WTC11 (cell line): Measurements from ENCODE around the gene EXOSC1. TPM values are rescaled to one million over a fixed set of nuclear protein-coding genes. Genes with fewer than 3 reads are reported as not detected.
"Not testable (repeated sequence)": the region's sequence is repeated elsewhere in the genome, so short reads cannot be mapped to it uniquely, and the experiment has no call there.

Experiments
- ATAC-seq: fragments of 200-7000 bp; cut with Tn5 transposase; 2 replicates; pipeline ENCODE4 v1.10.0; 2021; ENCODE audit warnings: mild to moderate bottlenecking, moderate library complexity
- CTCF ChIA-PET: fragments of 300-600 bp; sonication (Branson Sonifier 250); formaldehyde crosslinking; loops from one replicate; lab custom pipeline; 2021; ENCODE audit warnings: antibody characterized with exemption; lab: Charles Lee
- POLR2A ChIA-PET: fragments of 350-600 bp; sonication (Branson Sonifier 250); formaldehyde crosslinking; loops from one replicate; lab custom pipeline; 2021; ENCODE audit warnings: antibody characterized with exemption; lab: Charles Lee
- DNase-seq: peaks from one replicate; pipeline ENCODE4 v3.0.0; 2021; ENCODE audit warnings: low spot score
- H3K27ac Mint-ChIP-seq: 2 replicates; pipeline ENCODE4 v1.8.0; 2021; ENCODE audit warnings: mixed read lengths
- H3K27me3 Mint-ChIP-seq: 2 replicates; pipeline ENCODE4 v1.8.0; 2021; ENCODE audit warnings: low read depth, mild to moderate bottlenecking, moderate library complexity, mixed read lengths
- H3K36me3 Mint-ChIP-seq: 2 replicates; pipeline ENCODE4 v1.8.0; 2021; ENCODE audit warnings: mixed read lengths
- H3K4me1 Mint-ChIP-seq: 2 replicates; pipeline ENCODE4 v1.8.0; 2022; ENCODE audit warnings: mixed read lengths
- H3K4me3 Mint-ChIP-seq: 2 replicates; pipeline ENCODE4 v1.8.0; 2021; ENCODE audit warnings: mild to moderate bottlenecking, moderate library complexity, mixed read lengths
- H3K9me3 Mint-ChIP-seq: 2 replicates; pipeline ENCODE4 v1.8.0; 2021; ENCODE audit warnings: mixed read lengths
- MYBL2 ChIP-seq: sonication (generic); formaldehyde crosslinking; IDR thresholded peaks from 2 replicates; pipeline ENCODE4 v1.8.1; 2023; ENCODE audit warnings: mild to moderate bottlenecking, moderate library complexity, missing genetic modification reagents
- NFATC4 ChIP-seq: fragments of 250-450 bp; sonication (Bioruptor Pico); IDR thresholded peaks from 2 replicates; pipeline ENCODE4 v1.9.0; 2021; ENCODE audit warnings: mild to moderate bottlenecking
- OVOL2 ChIP-seq: fragments of 250-450 bp; sonication (Bioruptor Pico); IDR thresholded peaks from 2 replicates; pipeline ENCODE4 v1.9.0; 2021; ENCODE audit warnings: mild to moderate bottlenecking, borderline replicate concordance
- ZNF138 ChIP-seq: sonication (generic); formaldehyde crosslinking; conservative IDR thresholded peaks from 2 replicates; pipeline ENCODE4 v1.8.1; 2022; ENCODE audit warnings: mild to moderate bottlenecking, moderate library complexity, missing genetic modification reagents
- ZNF317 ChIP-seq: sonication (generic); formaldehyde crosslinking; IDR thresholded peaks from 2 replicates; pipeline ENCODE4 v1.8.1; 2023; ENCODE audit warnings: low read depth, mild to moderate bottlenecking, moderate library complexity, missing genetic modification reagents, borderline replicate concordance
- ZNF396 ChIP-seq: fragments of 250-450 bp; sonication (Bioruptor Pico); IDR thresholded peaks from 2 replicates; pipeline ENCODE4 v1.8.0; 2021; ENCODE audit warnings: mild to moderate bottlenecking, moderate library complexity, borderline replicate concordance
- total RNA-seq: library from RNA; stranded (reverse); gene quantifications from 3 replicates; pipeline ENCODE4 v1.2.3, GENCODE V29; 2021
- TF ChIP-seq, protein P1 (sequence below): fragments of 250-450 bp; sonication (Bioruptor Pico); IDR thresholded peaks from 2 replicates; pipeline ENCODE4 v1.9.0; 2021; ENCODE audit warnings: mild to moderate bottlenecking, borderline replicate concordance
- TF ChIP-seq, protein P2 (sequence below): sonication (generic); formaldehyde crosslinking; IDR thresholded peaks from 2 replicates; pipeline ENCODE4 v1.8.0; 2022; ENCODE audit warnings: mild to moderate bottlenecking, missing genetic modification reagents
- TF ChIP-seq, protein P3 (sequence below): sonication (generic); formaldehyde crosslinking; IDR thresholded peaks from 2 replicates; pipeline ENCODE4 v1.8.1; 2023; ENCODE audit warnings: mild to moderate bottlenecking, missing genetic modification reagents, moderate library complexity
- TF ChIP-seq, protein P4 (sequence below): sonication (generic); formaldehyde crosslinking; IDR thresholded peaks from 2 replicates; pipeline ENCODE4 v1.8.1; 2022; ENCODE audit warnings: low read depth, missing genetic modification reagents, borderline replicate concordance
- TF ChIP-seq, protein P5 (sequence below): sonication (generic); formaldehyde crosslinking; conservative IDR thresholded peaks from 2 replicates; pipeline ENCODE4 v1.8.1; 2022; ENCODE audit warnings: mild to moderate bottlenecking, missing genetic modification reagents

Gene EXOSC1
- total RNA-seq, 1 experiment from 2014 or later: 53.7 TPM

DNA sequence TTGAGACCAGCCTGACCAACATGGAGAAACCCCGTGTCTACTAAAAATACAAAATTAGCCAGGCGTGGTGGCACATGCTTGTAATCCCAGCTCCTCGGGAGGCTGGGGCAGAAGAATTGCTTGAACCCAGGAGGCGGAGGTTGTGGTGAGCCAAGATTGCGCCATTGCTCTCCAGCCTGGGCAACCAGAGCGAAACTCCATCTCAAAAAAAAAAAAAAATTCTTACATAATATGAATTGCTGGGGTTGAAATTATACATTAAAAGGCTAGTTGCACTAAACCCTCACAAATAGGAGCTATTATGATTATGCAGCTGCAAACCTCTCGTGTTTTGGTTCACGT lies 22.1 kb downstream of the EXOSC1 start:
- Mint-ChIP-seq H3K4me1 (peaks cover 23% of the 10 kb centered on the region), H3K27ac (peak overlapping the region; percentile 43), H3K36me3 (peaks cover 17% of the 10 kb centered on the region)
- CTCF ChIA-PET: interaction anchor here (0.8 to 1.7 kb wide), 4 partner anchors 11 to 23 kb away, joined by 3 to 11 read pairs (median 4); partner anchors contain the start of gene RRP12
- H3K9me3 Mint-ChIP-seq, H3K27me3 Mint-ChIP-seq, H3K4me3 Mint-ChIP-seq, POLR2A ChIA-PET, ATAC-seq, DNase-seq: not testable (repeated sequence)

DNA sequence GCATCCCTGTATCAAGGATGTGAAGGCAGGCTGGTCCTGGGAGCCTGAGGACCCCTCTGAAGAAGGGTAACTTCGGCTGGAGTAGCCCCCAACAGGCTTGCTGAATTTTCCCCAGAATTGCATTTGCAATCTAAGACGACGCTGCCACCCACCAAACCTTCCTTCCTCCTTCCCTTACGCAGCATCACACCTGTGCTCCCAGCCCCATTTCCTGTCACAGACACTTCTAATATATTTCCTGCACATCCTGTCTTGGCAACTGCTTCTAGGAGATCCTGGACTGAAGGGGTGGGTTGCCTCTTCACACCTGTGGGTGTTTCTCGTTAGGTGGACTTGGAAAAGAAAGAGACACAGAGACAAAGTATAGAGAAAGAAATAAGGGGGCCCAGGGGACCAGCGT lies 29.2 kb downstream of the EXOSC1 start:
- Mint-ChIP-seq H3K27ac (no peak overlapping the region), H3K9me3 (no peaks in the 10 kb centered on the region), H3K36me3 (no peaks in the 10 kb centered on the region), H3K4me3 (no peak overlapping the region), H3K4me1 (peaks cover 34% of the 10 kb centered on the region), H3K27me3 (no peaks in the 10 kb centered on the region)
- CTCF ChIA-PET: no interaction called here
- ATAC-seq (no peak), DNase-seq (no peak)
- POLR2A ChIA-PET: no interaction called here
- TF ChIP-seq ZNF396 (CRISPR knock-in tag) (no peak), OVOL2 (CRISPR knock-in tag) (no peak), MYBL2 (CRISPR knock-in tag) (no peak), ZNF138 (CRISPR knock-in tag) (no peak), ZNF317 (CRISPR knock-in tag) (no peak)
- TF ChIP-seq, protein P1, sequence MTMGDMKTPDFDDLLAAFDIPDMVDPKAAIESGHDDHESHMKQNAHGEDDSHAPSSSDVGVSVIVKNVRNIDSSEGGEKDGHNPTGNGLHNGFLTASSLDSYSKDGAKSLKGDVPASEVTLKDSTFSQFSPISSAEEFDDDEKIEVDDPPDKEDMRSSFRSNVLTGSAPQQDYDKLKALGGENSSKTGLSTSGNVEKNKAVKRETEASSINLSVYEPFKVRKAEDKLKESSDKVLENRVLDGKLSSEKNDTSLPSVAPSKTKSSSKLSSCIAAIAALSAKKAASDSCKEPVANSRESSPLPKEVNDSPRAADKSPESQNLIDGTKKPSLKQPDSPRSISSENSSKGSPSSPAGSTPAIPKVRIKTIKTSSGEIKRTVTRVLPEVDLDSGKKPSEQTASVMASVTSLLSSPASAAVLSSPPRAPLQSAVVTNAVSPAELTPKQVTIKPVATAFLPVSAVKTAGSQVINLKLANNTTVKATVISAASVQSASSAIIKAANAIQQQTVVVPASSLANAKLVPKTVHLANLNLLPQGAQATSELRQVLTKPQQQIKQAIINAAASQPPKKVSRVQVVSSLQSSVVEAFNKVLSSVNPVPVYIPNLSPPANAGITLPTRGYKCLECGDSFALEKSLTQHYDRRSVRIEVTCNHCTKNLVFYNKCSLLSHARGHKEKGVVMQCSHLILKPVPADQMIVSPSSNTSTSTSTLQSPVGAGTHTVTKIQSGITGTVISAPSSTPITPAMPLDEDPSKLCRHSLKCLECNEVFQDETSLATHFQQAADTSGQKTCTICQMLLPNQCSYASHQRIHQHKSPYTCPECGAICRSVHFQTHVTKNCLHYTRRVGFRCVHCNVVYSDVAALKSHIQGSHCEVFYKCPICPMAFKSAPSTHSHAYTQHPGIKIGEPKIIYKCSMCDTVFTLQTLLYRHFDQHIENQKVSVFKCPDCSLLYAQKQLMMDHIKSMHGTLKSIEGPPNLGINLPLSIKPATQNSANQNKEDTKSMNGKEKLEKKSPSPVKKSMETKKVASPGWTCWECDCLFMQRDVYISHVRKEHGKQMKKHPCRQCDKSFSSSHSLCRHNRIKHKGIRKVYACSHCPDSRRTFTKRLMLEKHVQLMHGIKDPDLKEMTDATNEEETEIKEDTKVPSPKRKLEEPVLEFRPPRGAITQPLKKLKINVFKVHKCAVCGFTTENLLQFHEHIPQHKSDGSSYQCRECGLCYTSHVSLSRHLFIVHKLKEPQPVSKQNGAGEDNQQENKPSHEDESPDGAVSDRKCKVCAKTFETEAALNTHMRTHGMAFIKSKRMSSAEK (CRISPR knock-in tag): no peak
- TF ChIP-seq, protein P2, sequence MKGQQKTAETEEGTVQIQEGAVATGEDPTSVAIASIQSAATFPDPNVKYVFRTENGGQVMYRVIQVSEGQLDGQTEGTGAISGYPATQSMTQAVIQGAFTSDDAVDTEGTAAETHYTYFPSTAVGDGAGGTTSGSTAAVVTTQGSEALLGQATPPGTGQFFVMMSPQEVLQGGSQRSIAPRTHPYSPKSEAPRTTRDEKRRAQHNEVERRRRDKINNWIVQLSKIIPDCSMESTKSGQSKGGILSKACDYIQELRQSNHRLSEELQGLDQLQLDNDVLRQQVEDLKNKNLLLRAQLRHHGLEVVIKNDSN (CRISPR knock-in tag): no peak
- TF ChIP-seq, protein P3, sequence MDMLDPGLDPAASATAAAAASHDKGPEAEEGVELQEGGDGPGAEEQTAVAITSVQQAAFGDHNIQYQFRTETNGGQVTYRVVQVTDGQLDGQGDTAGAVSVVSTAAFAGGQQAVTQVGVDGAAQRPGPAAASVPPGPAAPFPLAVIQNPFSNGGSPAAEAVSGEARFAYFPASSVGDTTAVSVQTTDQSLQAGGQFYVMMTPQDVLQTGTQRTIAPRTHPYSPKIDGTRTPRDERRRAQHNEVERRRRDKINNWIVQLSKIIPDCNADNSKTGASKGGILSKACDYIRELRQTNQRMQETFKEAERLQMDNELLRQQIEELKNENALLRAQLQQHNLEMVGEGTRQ: no peak
- TF ChIP-seq, protein P4, sequence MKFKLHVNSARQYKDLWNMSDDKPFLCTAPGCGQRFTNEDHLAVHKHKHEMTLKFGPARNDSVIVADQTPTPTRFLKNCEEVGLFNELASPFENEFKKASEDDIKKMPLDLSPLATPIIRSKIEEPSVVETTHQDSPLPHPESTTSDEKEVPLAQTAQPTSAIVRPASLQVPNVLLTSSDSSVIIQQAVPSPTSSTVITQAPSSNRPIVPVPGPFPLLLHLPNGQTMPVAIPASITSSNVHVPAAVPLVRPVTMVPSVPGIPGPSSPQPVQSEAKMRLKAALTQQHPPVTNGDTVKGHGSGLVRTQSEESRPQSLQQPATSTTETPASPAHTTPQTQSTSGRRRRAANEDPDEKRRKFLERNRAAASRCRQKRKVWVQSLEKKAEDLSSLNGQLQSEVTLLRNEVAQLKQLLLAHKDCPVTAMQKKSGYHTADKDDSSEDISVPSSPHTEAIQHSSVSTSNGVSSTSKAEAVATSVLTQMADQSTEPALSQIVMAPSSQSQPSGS (CRISPR knock-in tag): no peak

DNA sequence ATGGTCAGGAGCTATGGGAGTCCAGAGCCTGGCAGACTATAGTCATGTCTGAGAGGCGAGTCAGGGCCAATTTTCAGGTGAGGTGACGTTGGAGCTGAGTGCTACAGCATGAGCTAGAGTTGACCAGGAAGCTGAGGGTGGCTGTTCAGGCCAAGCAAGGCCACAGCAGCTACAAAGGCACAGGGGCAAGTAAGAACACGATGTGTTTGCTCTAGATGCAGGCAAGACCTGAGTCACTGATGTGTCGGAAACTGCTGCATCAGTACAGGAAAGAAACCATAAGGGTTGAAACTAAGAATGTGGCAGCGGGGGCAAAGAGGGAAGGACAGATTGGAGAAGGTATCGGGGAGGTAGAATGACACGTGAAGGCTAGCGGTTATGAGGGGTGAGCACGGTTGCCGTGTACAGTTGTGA lies 32.9 kb downstream of the EXOSC1 start:
- no peaks in the 10 kb centered on the region for H3K36me3 Mint-ChIP-seq
- H3K27ac Mint-ChIP-seq: peak overlapping the region; percentile 14; the same call in 1 of the 2 replicates
- no peaks in the 10 kb centered on the region for H3K9me3 Mint-ChIP-seq
- POLR2A ChIA-PET: no interaction called here
- CTCF ChIA-PET: interaction anchor here (0.9 to 1.4 kb wide), 2 partner anchors 10 to 21 kb away, joined by 3 to 4 read pairs; no protein-coding TSS in a partner anchor
- TF ChIP-seq, protein P5, sequence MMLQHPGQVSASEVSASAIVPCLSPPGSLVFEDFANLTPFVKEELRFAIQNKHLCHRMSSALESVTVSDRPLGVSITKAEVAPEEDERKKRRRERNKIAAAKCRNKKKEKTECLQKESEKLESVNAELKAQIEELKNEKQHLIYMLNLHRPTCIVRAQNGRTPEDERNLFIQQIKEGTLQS (CRISPR knock-in tag): no peak
- no peak for TF ChIP-seq NFATC4 (CRISPR knock-in tag)
- peaks cover 20% of the 10 kb centered on the region for H3K4me1 Mint-ChIP-seq
- DNase-seq: no peak
- H3K27me3 Mint-ChIP-seq: no peaks in the 10 kb centered on the region
- no peak for ATAC-seq
- no peak overlapping the region for H3K4me3 Mint-ChIP-seq
